ENCODE data around the gene HERC3.
"Not testable (repeated sequence)": the region's sequence is repeated elsewhere in the genome, so short reads cannot be mapped to it uniquely, and the experiment has no call there.

The HERC3 gene

GRCh38 chr4:88609387-88609786 lies 17.1 kb downstream of the HERC3 start:
- no peak for DNase-seq (ENCODE audit: low spot score)

DNA sequence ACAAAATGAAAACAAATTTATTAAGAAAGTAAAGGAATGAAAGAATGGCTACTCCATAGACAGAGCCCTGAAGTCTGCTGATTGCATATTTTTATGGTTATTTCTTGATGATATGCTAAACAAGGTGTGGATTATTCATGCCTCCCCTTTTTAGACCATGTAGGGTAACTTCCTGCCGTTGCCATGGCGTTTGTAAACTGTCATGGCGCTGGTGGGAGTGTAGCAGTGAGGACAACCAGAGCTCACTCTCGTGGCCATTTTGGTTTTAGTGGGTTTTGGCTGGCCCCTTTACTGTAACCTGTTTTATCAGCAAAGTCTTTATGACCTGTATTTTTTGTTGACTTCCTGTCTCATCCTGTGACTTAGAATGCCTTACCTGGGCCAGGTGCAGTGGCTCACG lies 17.5 kb downstream of the HERC3 start:
- DNase-seq (ENCODE audit: low spot score) = not testable (repeated sequence)

- no peak for DNase-seq (ENCODE audit: low spot score)
Observed at GRCh38 chr4:88610771-88611170, 18.5 kb downstream of the HERC3 start.

DNA sequence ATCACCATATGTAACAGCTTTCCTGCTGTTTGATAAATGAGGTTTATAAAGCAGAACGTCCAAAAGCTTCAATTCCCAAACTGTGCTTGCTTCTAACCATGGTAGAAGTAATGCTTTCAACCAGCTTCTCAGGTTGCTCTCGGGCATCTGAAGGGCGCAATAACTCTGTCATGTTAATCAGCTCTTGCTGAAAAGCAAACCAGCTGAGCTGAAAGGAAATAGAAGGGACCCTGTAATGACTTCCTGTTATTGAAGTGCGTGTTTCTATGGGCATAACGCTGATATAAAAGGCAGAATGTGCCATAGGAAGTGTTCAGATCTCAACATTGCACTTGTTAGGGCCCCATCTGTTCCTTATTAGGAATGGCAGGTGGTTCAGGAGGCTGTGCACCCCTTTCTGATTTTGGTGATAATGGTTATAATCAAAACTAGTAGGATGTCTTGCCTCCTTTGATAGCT lies 21.2 kb downstream of the HERC3 start:
- no peak for DNase-seq (ENCODE audit: low spot score)

GRCh38 chr4:88614058-88614457 lies 21.8 kb downstream of the HERC3 start:
- DNase-seq (ENCODE audit: low spot score) = no peak

DNA sequence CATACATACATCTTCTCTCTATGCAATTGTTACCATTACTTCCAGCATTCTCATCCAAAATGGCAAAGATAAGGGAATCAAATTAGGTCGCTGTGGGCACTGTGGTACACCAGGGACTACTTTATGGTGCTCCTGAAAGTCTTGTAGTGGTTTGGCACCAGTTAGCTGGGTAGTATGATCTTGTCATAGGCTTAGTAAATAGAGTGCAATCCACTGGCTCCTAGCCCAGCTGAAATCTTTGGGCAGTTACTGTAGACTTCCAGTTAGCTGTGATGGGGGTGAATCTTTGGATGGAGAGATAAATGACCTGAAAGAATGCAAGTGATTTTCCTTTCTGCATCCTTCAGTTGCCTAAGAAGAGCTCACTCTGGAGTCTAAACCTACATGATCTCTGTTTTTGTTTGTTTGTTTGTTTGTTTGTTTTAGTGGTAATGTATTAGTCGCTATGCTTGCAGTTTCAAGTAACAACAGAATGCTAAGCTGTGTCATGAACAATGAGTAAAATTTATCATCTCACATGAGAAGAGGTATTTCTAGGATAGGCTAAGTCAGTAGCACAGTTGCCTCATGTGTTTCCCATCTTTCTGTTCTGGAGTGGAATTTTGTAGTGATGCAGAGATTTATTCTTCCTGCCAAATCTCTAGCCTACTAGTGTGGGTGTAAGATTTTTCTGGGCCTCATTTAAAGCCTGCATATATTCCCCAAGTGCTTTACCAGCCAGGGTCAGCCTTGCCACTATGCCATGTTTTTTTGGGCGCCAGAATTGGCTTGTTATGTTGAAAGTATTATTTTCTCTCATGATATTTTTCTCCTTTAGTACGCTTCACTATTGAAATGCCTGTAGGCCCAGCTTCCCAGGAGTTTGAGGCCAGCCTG lies 24.2 kb downstream of the HERC3 start:
- DNase-seq (ENCODE audit: low spot score) = no peak

GRCh38 chr4:88618782-88619485 lies 26.7 kb downstream of the HERC3 start:
- no peak for DNase-seq (ENCODE audit: low spot score)

DNA sequence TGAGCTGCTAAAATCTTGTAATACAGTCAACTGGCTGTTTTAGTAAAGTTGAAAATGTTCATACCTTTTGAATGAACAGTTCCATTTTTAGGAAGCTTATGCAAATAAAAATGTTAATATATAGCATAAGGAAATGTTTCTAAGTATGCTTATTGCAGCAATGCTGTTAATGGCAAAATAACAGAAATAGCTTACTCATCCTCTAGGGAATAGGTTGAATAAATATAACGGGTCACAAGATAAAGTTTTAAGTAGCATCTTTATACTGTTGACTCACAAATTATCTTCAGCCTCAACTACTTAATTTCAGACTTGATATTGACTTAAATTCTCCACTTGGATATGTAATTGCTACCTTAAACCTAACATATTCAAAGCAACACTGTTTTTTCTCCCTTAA lies 27.7 kb downstream of the HERC3 start:
- DNase-seq (ENCODE audit: low spot score) = no peak

DNA sequence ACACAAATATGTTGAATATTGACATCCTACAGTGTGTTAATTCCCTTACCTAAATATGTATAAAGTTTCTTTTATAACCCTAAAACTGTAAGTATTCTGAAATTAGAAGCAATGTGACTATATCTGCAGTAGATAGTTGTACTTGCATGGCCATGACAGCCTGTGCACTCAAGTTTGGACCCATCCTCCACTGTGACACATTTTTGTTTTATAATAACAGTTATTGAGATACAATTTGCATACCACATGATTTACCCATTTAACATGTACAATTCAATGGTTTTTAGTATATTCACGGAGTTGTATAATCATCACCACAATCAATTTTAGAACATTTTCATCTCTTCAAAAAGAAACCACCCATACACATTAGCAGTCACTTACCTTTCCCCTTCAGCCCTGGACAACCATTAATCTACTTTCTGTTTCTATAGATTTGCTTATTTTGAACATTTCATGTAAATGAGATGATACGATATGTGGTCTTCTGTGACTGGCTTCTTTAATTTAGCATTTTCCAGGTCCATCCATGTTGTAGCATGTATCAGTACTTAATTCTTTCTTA lies 29.6 kb downstream of the HERC3 start:
- DNase-seq (ENCODE audit: low spot score) = no peak

DNA sequence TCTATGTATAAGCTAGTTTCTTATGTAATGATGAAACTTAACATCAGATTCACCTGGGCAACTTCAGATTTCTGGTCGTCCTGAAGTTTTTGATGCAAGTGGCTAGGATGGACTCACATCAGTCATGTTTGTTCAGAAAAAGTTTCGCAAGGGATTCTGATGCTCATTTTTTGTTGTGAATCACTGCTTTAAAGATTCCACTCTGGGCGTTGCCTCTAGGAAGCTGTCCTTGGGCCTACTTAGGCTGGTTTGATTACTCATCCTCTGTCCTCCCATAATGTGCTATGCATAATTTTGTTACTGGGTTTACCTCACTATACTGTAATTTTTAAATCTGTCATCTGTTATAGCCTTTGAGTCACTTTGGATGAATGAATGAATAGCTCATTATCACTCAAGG lies 30.8 kb downstream of the HERC3 start:
- DNase-seq (ENCODE audit: low spot score) = peak; percentile 73

DNA sequence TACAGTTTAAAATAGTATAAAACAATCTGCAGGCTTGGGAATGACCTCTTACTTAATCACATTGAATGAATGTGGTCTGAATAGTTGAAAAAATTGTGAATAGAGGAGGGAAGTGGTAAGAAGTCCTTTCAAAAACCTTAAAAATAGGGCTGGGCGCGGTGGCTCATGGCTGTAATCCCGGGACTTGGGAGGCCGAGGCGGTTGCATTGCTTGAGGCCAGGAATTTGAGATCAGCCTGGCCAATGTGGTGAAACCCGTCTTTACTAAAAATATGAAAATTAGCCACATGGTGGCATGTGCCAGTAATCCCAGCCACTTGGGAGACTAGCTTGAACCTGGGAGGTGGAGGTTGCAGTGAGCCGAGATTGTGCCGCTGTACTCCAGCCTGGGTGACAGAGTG lies 36.5 kb downstream of the HERC3 start:
- no peak for DNase-seq (ENCODE audit: low spot score)

DNA sequence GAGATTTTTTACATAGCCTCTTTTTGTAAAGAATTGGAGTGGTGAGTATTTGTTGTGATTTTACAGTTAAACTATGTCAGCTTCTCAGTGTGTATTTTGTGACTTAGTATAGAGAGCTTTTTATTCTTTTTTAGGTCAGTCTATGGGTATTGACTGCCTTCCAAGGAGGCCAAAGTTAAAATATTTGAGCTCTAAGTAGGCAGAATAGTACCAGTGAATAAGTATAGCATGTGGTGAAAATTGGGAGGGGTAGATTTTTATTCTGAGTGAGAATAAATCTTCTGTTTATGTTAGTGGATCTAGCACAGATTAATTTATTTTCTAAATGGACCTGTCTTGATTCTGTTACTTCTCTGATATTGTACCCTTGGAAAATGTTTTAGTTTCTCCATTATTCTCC lies 37.5 kb downstream of the HERC3 start:
- DNase-seq (ENCODE audit: low spot score) = no peak

GRCh38 chr4:88630756-88631155 lies 38.5 kb downstream of the HERC3 start:
- peak; percentile 81 for DNase-seq (ENCODE audit: low spot score)

DNA sequence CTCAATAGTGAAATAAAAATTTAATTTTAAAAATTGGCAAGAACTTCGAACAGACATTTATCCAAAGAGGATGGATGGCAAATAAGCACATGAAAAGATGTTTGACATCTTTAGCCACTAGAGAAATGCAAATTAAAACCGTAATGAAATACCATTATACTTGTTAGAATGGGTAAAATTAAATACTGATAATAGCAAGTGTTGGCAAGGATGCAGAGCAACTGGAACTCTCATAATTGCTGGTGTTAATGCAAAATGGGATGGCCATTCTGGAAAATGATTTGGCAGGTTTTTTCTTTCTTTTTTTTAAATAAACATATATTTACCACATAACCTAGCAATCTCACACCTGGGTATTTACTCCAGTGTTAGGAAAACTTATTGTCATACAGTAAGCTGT lies 51.7 kb downstream of the HERC3 start:
- no peak for DNase-seq (ENCODE audit: low spot score)

DNA sequence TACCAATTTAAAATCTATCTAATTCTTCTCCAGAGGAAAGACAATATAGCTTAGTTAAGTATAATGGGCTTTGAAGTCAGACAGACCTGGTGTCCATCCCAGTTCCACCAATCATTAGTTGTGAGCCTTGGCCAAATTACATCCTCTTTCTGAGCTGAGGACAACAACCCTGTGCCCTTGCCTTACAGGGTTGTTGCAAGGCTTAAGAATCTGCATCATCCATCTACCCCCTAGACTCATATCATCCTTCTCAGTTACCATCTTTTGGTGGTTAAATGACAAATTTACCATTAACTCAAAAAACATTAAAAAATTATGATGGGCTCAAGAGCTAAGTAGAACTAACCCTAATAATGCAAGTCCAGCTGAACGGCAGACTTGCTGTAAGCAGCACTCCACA lies 53.7 kb downstream of the HERC3 start:
- no peak for DNase-seq (ENCODE audit: low spot score)

- no peak for DNase-seq (ENCODE audit: low spot score)
Observed at GRCh38 chr4:88646528-88647280, 54.4 kb downstream of the HERC3 start.

DNA sequence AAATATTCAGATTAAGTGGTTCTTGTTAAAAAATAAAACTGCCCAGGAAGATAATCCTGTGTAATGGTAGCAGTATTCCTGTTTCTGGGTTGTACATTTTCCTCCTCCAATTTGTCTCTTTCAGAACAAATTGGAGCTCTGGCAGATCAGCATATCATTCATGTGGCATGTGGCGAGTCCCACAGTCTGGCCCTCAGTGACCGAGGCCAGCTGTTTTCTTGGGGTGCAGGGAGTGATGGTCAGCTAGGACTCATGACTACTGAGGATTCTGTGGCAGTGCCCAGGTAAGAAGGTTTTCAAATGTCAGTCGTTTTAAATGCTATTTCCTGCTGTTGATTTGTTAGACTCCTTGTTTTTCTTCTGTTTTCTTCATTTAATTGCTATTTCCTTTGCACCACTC lies 57.4 kb downstream of the HERC3 start:
- no peak for DNase-seq (ENCODE audit: low spot score)

DNA sequence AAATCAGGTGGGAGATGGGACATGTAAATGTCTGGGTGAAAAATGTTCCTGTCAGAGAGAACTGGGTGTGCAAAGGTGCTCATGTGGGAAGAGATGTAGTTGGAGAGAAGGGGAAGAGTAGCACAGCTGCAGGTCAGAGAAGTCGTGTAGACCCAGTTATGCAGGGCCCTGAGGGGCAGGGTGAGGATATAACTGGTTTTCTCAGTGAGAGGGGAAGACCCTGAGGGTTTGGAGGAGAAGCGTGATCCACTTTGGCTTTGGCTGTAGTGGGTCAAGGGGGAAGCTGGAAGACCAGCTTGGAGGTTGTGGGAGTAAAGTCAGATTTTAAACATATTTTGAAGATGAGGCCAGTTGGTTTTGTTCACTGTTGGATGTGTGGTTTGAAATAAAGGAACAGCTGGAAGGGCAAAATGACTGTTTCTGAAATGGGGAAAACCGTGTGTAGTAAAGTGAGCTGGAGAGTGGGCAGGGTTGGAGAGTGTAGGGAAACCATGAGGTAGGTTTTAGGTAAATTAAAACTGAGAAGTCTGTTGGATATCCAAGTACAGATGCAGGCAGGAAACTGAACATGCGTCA lies 61.2 kb downstream of the HERC3 start:
- no peak for DNase-seq (ENCODE audit: low spot score)

DNA sequence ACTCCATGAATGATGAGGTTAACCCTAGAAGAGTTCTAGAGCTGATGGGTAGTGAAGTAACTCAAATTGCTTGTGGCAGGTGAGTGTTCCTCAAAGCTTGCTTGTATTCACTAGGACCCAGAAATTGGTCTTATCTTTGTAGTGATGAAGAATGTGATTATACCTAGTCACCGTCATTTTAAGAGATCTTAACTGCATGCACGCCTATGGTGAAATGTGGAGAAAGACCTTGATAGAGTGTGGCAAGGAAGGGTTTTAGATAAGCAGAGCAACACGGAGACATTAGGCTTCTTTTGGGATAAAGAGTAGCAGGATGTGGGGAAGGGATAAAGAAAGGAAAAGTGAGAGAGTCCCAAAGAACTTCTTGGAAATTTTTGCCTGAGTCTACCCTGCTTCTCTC lies 62.9 kb downstream of the HERC3 start:
- no peak for DNase-seq (ENCODE audit: low spot score)

- peak; percentile 73 for DNase-seq (ENCODE audit: low spot score)
Observed at GRCh38 chr4:88659055-88659889, 67.0 kb downstream of the HERC3 start.

- no peak for DNase-seq (ENCODE audit: low spot score)
Observed at GRCh38 chr4:88659890-88660208, 67.6 kb downstream of the HERC3 start.
